A549 (cell line): ENCODE data around the gene OOSP2.

Experiments used
- EP300 ChIP-seq, 2 experiments: fragments of >200 bp; sonication (Bioruptor Twin); formaldehyde crosslinking; IDR thresholded peaks; 2 replicates in 1 of 2; 3 replicates in 1 of 2; pipeline ENCODE4 v1.6.1; 2016 to 2017
- RAD21 ChIP-seq, 2 experiments: fragments of >200 bp in 1 of 2; sonication (Bioruptor Twin) in 1 of 2; formaldehyde crosslinking in 1 of 2; IDR thresholded peaks in 1 of 2; conservative IDR thresholded peaks in 1 of 2; 2 replicates in 1 of 2; 3 replicates in 1 of 2; pipeline ENCODE4 v1.6.1; 2012 to 2018; ENCODE audit warnings: inconsistent platforms in 1 of 2
- RARB ChIP-seq: fragments of 250-450 bp; sonication (Bioruptor Pico); IDR thresholded peaks from 2 replicates; pipeline ENCODE4 v1.8.0; 2021; ENCODE audit warnings: mild to moderate bottlenecking, moderate library complexity
- TF ChIP-seq, protein P1 (sequence below): fragments of 450-650 bp; IDR thresholded peaks from 2 replicates; pipeline ENCODE4 v1.6.1; 2014; ENCODE audit warnings: antibody characterized with exemption

DNA sequence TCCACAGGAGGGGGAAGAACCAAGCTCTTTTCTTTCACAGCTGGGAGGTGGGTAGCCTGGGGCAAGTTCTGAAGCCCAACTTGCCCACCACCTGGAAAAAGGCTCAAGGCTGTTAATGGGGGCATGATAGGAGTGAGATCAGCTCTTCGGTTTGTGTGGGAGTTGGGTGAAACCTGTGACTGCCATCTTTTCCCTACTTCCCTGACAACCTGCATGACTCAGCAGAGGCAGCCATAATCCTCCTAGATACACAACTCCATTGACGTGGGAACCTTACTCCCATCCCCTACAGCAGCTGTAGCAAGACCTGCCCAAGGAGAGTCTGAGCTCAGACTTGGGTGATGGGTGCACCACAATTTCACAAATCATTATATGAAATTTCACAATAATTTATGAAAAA lies 36.5 kb upstream of the OOSP2 start:
- TF ChIP-seq RAD21 (conservative IDR thresholded peaks at IDR 0.05 in 1 of 2, IDR thresholded peaks at IDR 0.05 in 1 of 2) (no peak), RARB (CRISPR knock-in tag) (no peak), EP300 (IDR thresholded peaks at IDR 0.05) (no peak)
- TF ChIP-seq, protein P1, sequence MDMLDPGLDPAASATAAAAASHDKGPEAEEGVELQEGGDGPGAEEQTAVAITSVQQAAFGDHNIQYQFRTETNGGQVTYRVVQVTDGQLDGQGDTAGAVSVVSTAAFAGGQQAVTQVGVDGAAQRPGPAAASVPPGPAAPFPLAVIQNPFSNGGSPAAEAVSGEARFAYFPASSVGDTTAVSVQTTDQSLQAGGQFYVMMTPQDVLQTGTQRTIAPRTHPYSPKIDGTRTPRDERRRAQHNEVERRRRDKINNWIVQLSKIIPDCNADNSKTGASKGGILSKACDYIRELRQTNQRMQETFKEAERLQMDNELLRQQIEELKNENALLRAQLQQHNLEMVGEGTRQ: no peak
